Germinal center (tissue), 1 donor: ENCODE measurements around the gene TINAGL1.

Source experiments
- DNase-seq: peaks from one replicate; pipeline ENCODE4 v3.0.0; 2012; ENCODE audit warnings: mixed read lengths, low spot score

The TINAGL1 gene, protein sequence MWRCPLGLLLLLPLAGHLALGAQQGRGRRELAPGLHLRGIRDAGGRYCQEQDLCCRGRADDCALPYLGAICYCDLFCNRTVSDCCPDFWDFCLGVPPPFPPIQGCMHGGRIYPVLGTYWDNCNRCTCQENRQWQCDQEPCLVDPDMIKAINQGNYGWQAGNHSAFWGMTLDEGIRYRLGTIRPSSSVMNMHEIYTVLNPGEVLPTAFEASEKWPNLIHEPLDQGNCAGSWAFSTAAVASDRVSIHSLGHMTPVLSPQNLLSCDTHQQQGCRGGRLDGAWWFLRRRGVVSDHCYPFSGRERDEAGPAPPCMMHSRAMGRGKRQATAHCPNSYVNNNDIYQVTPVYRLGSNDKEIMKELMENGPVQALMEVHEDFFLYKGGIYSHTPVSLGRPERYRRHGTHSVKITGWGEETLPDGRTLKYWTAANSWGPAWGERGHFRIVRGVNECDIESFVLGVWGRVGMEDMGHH

DNA sequence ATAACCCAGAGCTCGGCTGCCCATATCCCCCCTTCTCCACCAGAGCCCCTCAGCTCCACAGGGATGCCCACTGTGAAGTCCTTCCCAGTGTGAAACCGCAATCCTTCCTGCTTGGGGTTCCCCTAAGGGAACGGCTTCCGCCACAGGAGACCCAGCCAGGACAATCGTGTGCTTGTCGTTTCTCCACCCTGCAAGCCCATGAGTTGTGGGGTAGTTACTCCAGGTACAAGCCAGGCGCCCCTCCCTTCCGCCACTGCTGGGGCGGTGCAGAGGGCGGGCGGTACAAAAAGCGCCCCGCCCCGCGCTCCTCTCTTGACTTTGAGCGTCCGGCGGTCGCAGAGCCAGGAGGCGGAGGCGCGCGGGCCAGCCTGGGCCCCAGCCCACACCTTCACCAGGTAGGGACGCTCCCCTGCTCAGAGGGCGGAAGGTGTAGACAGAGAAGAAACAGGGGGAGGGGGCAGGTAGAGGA, at the start of gene TINAGL1:
Gene TINAGL1 (plus strand): TSS at position 315 of the 469 bp plus-strand sequence. CDS start 634 bp downstream, outside the sequence.
- no peak for DNase-seq

DNA sequence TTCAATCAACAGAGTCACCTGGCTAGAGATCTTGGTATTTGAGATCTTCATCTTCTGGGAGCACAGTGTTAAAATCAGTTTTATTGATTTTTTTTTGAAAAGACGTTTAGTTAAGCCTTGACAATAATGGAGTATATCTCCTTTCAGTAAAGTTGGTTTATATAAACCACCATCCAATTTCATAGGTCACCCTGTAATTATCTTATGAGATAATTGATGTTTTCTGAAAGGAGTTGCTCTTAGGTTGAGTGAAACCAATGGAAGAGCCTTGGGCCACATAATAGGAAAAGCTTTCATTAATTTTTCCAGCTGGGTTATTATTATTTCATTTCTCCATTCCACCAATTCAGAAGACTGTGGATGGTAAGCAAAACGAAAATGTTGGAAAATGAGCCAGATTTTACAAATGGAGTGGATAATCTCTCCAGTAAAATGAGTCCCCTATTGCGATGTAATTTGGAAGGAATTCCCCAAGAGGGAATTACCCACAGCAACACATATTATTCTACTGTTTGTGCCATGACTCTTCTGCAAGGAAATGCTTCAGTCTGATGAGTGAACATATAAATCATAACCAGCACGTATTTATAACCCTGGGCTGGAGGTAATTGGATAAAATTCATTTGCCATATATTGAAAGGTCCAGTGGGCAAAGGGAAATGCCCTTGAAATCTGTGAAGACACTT, 46.2 kb upstream of the TINAGL1 start:
- no peak for DNase-seq

- DNase-seq, result no peak
Measured at GRCh38 chr1:31531177-31531999, 44.9 kb upstream of the TINAGL1 start.

GRCh38 chr1:31532173-31532572, 44.1 kb upstream of the TINAGL1 start:
- DNase-seq, result no peak

GRCh38 chr1:31535561-31535960, 40.8 kb upstream of the TINAGL1 start:
- DNase-seq, result no peak

DNA sequence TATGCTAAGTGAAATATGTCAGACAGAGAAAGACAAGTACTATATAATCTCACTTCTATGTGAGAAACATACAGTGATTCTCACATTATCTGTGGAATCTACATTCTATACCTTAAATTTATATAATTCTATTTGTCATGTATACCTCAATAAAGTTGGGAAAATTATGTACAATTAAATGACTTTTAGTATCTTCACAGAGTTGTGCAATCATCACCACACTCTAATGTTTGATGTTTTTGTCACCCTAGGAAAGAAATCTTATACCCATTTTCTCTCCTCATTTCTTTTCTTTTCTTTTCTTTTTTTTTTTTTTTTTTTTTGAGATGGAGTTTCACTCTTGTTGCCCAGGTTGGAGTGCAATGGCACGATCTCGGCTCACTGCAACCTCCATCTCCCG, 37.0 kb upstream of the TINAGL1 start:
- no peak for DNase-seq

- no peak for DNase-seq
Measured at GRCh38 chr1:31541194-31541593, 35.1 kb upstream of the TINAGL1 start.

DNA sequence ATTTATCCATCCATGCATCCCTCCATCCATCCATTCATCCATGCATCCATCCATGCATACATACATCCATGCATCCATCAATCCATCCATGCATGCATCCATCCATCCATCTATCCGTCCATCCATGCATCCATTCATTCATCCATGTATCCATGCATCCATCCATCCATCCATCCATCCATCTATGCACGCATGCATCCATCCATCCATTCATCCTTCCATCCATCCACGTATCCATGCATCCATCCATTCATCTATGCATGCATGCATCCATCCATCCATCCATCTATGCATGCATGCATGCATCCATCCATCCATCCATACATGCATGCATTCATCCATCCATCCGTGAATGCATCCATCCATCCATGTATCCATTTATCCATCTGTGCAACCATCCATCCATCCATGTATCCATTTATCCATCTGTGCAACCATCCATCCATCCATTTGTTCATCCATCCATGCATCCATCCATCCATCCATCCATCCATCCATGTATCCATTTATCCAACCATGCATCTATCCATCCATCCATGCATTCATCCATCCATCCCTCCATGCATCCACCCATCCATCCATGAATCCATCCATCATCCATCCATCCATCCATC, 30.3 kb upstream of the TINAGL1 start:
- no peak for DNase-seq

GRCh38 chr1:31548534-31548906, 27.8 kb upstream of the TINAGL1 start:
- DNase-seq, result no peak

- peak; percentile 85 for DNase-seq
Measured at GRCh38 chr1:31548907-31549808, 27.2 kb upstream of the TINAGL1 start.

GRCh38 chr1:31549809-31550620, 26.3 kb upstream of the TINAGL1 start:
- DNase-seq, result no peak

DNA sequence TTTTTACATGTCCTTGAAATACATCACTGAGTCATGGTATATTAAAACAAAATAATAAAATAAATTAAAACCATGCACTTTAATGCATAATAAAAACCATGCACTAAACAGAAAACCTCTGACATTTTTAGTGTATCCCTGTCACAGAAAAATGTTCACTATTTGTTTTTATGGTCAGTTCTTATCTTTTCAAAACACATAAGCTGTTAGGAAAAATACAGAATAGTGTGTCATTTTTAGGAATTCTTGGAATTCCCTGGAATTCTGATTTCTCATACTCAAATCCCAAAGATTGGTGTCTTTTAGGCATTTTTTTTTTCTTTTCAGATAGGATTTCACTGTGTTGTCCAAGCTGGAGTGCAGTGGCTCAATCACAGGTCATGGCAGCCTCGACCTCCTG, 25.1 kb upstream of the TINAGL1 start:
- DNase-seq, result no peak

DNA sequence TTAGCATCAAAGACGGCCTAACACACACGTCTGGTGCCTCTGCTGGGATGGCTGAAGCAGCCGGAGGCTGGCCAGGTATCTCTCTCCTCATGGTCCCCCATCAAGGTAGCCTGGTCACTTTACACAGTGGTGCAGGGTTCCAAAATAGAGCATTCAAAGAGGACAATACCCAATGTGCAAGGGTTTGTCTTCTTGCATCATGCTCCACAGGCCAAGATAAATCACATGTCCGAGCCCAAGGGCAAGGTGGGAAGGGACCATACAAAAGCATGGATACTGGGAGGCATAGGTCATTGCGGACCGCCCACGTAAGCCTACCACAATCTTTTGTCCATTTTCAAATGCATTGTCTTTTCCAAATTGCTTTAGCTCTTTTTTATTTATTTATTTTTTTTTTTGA, 23.8 kb upstream of the TINAGL1 start:
- DNase-seq, result no peak

DNA sequence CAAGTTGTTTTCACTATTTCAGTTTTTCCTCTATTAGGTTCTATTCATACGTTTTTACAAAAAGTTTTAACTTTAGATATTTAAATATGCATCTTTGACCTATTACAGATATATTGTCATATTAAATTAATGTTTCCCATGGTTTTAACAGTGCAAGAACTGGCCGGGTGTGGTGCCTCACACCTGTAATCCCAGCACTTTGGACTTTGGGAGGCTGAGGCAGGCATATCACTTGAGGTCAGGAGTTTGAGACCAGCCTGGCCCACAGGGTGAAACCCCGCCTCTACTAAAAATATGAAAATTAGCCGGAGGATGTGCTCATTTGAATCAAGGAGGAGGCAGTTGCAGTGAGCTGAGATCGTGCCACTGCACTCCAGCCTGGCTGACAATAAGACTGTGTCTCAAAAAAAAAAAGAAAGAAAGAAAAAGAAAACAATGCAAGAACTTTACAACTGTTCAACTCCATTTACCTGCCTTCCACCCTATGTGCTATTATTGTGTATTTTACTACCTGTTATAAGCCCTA, 19.8 kb upstream of the TINAGL1 start:
- no peak for DNase-seq

- DNase-seq, result no peak
Measured at GRCh38 chr1:31559715-31560114, 16.6 kb upstream of the TINAGL1 start.

DNA sequence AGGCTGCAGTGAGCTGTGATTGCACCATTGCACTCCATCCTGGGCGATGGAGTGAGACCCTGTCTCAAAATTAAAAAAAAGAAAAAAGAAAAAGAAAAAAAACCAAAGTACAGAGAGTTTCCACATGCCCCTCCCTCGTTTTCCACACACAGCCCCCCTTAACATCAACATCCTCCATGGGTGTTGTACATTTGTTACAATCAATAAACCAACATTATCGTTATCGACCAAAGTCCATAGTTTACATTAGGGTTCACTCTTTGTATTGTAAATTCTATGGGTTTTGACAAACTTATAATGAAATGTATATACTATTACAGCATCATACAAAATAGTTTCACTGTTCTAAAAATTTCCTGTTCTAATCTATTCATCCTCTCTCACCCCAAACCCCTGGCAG, 15.9 kb upstream of the TINAGL1 start:
- DNase-seq, result no peak

GRCh38 chr1:31562707-31563360, 13.5 kb upstream of the TINAGL1 start:
- DNase-seq, result no peak

- DNase-seq, result no peak
Measured at GRCh38 chr1:31564606-31564989, 11.7 kb upstream of the TINAGL1 start.

DNA sequence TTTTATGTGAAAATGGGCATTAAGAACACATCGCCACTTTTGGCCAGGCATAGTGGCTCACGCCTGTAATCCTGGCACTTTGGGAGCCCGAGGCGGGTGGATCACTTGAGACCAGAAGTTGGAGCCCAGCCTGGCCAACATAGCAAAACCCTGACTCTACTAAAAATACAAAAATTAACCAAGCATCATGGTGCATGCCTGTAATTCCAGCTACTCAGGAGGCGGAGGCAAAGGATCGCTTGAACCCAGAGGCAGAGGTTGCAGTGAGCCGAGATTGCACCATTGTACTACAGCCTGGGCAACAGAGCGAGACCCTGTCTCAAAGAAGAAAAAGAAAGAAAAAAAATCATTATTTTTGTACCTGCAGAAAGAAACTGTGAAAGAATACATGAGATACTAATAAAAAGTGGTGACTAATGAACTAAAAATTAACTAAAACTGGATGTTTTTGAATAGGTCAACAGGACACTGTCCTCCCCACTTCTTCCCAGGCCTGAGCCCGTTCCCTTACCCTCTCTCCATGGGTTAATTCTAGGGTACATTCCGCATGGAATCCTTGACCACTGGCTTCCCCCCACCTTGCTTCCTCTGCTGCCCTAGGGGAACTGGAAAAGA, 8.3 kb upstream of the TINAGL1 start:
- no peak for DNase-seq
